ENCODE measurements around the gene BIN1.
A peak's percentile ranks its signal among the peaks of the same experiment; 100 is the strongest.

Gene BIN1

GRCh38 chr2:127071901-127072328 lies 35.0 kb downstream of the BIN1 start:
- DNase-seq, result no peak

- DNase-seq, result no peak
These were observed 36.7 kb downstream of the BIN1 start for GRCh38 chr2:127070221-127070620.

GRCh38 chr2:127069536-127069935 lies 37.4 kb downstream of the BIN1 start:
- DNase-seq, result no peak

GRCh38 chr2:127069003-127069402 lies 38.0 kb downstream of the BIN1 start:
- no peak for DNase-seq

- no peak for DNase-seq
These were observed 38.6 kb downstream of the BIN1 start for GRCh38 chr2:127068351-127068741.

- peak; percentile 28 for DNase-seq
These were observed 39.2 kb downstream of the BIN1 start for GRCh38 chr2:127067620-127068350.

- no peak for DNase-seq
These were observed 40.0 kb downstream of the BIN1 start for GRCh38 chr2:127066942-127067341.

GRCh38 chr2:127065940-127066318 lies 41.0 kb downstream of the BIN1 start:
- DNase-seq, result no peak

GRCh38 chr2:127065299-127065939 lies 41.5 kb downstream of the BIN1 start:
- DNase-seq, result no peak

- peak; percentile 88 for DNase-seq
These were observed 42.2 kb downstream of the BIN1 start for GRCh38 chr2:127064642-127065250.

GRCh38 chr2:127063701-127064590 lies 43.0 kb downstream of the BIN1 start:
- DNase-seq, result no peak

GRCh38 chr2:127061375-127062273 lies 45.3 kb downstream of the BIN1 start:
- peak; percentile 76 for DNase-seq

- no peak for DNase-seq
These were observed 46.5 kb downstream of the BIN1 start for GRCh38 chr2:127060264-127060945.

- DNase-seq, result no peak
These were observed 47.4 kb downstream of the BIN1 start for GRCh38 chr2:127059559-127059958.

- DNase-seq, result no peak
These were observed 48.1 kb downstream of the BIN1 start for GRCh38 chr2:127058954-127059252.

- no peak for DNase-seq
These were observed 48.6 kb downstream of the BIN1 start for GRCh38 chr2:127058246-127058953.

GRCh38 chr2:127057371-127058245 lies 49.3 kb downstream of the BIN1 start:
- no peak for DNase-seq

GRCh38 chr2:127056631-127057370 lies 50.2 kb downstream of the BIN1 start:
- DNase-seq, result no peak

- no peak for DNase-seq
These were observed 50.9 kb downstream of the BIN1 start for GRCh38 chr2:127056086-127056485.

- DNase-seq, result no peak
These were observed 51.2 kb downstream of the BIN1 start for GRCh38 chr2:127055786-127056076.
